Neural cell (in vitro differentiated cells): ENCODE data around the gene PTPRD. TPM values are rescaled to one million over a fixed set of nuclear protein-coding genes. Genes with fewer than 3 reads are reported as not detected.

Experiments
- H2AFZ ChIP-seq: fragments of 200-600, 300-800 bp; sonication (generic), shearing (Covaris generic); 2 replicates; pipeline ENCODE4 v1.6.0; 2014; ENCODE audit warnings: low read depth, mild to moderate bottlenecking, antibody characterized with exemption, low read length, moderate library complexity
- H3F3A ChIP-seq: fragments of 200-600 bp; shearing (Covaris generic); 2 replicates; pipeline ENCODE4 v1.6.1; 2016; ENCODE audit warnings: mild to moderate bottlenecking, moderate library complexity, mixed read lengths, antibody characterized with exemption, low read length; ENCODE audit not compliant: insufficient read depth, poor library complexity, severe bottlenecking
- H3K27ac ChIP-seq: fragments of 200-600, 300-800 bp; sonication (generic), shearing (Covaris generic); 2 replicates; pipeline ENCODE4 v1.5.1; 2014; ENCODE audit warnings: mild to moderate bottlenecking, low read length, moderate library complexity
- H3K27me3 ChIP-seq: fragments of 300-800, 200-600 bp; sonication (generic), shearing (Covaris generic); 2 replicates; pipeline ENCODE4 v1.6.0; 2014; ENCODE audit warnings: mild to moderate bottlenecking, low read depth, low read length, moderate library complexity; ENCODE audit not compliant: insufficient read depth
- H3K36me3 ChIP-seq: fragments of 300-800, 200-600 bp; sonication (generic), shearing (Covaris generic); 2 replicates; pipeline ENCODE4 v1.5.1; 2014; ENCODE audit warnings: mild to moderate bottlenecking, antibody characterized with exemption, low read length, moderate library complexity; ENCODE audit not compliant: insufficient read depth
- H3K4me2 ChIP-seq: fragments of 300-800, 200-600 bp; sonication (generic), shearing (Covaris generic); 2 replicates; pipeline ENCODE4 v1.6.0; 2014; ENCODE audit warnings: mild to moderate bottlenecking, low read length
- H3K4me3 ChIP-seq: fragments of 300-800, 200-600 bp; sonication (generic), shearing (Covaris generic); 2 replicates; pipeline ENCODE4 v1.5.1; 2014; ENCODE audit warnings: mild to moderate bottlenecking, low read length, moderate library complexity
- H3K79me2 ChIP-seq: fragments of 200-600 bp; shearing (Covaris generic); replicated peaks from 2 replicates; pipeline ENCODE4 v1.6.0; 2014; ENCODE audit warnings: mild to moderate bottlenecking, low read length, moderate library complexity; ENCODE audit not compliant: insufficient read depth
- H3K9ac ChIP-seq: fragments of 300-800, 200-600 bp; sonication (generic), shearing (Covaris generic); 2 replicates; pipeline ENCODE4 v1.6.1; 2016; ENCODE audit warnings: mild to moderate bottlenecking, low read length, mixed read lengths
- H3K9me2 ChIP-seq: fragments of 200-600 bp; shearing (Covaris generic); 2 replicates; pipeline ENCODE4 v1.6.1; 2016; ENCODE audit warnings: mild to moderate bottlenecking, low read length, mixed read lengths; ENCODE audit not compliant: insufficient read depth
- H3K9me3 ChIP-seq: fragments of 200-600, 300-800 bp; sonication (generic), shearing (Covaris generic); 2 replicates; pipeline ENCODE4 v1.6.1; 2016; ENCODE audit warnings: mild to moderate bottlenecking, mixed run types, low read length, moderate library complexity, mixed read lengths
- H4K20me1 ChIP-seq: fragments of 200-600 bp; shearing (Covaris generic); 2 replicates; pipeline ENCODE4 v1.6.1; 2016; ENCODE audit warnings: mild to moderate bottlenecking, mixed run types; ENCODE audit not compliant: insufficient read depth
- EP300 ChIP-seq: fragments of 450-650 bp; conservative IDR thresholded peaks from 2 replicates; pipeline ENCODE4 v1.6.1; 2014; ENCODE audit warnings: antibody characterized with exemption, mild to moderate bottlenecking, moderate library complexity; ENCODE audit not compliant: poor library complexity, severe bottlenecking
- EZH2 ChIP-seq: fragments of 200-600, 300-800 bp; shearing (Covaris generic), sonication (generic); IDR thresholded peaks from 2 replicates; pipeline ENCODE4 v1.6.1; 2014; ENCODE audit warnings: antibody characterized with exemption, low read length, borderline replicate concordance, mild to moderate bottlenecking; ENCODE audit not compliant: insufficient read depth, poor library complexity, severe bottlenecking
- MXI1 ChIP-seq: fragments of 450-650 bp; conservative IDR thresholded peaks from 2 replicates; pipeline ENCODE4 v1.6.1; 2014; ENCODE audit warnings: antibody characterized with exemption, mild to moderate bottlenecking; ENCODE audit not compliant: poor library complexity, severe bottlenecking
- POLR2AphosphoS5 ChIP-seq: IDR thresholded peaks from 2 replicates; pipeline ENCODE4 v1.6.1; 2012
- RAD21 ChIP-seq: fragments of 450-650 bp; conservative IDR thresholded peaks from 2 replicates; pipeline ENCODE4 v1.6.1; 2014; ENCODE audit warnings: antibody characterized with exemption, mild to moderate bottlenecking, moderate library complexity
- SMC3 ChIP-seq: fragments of 450-650 bp; conservative IDR thresholded peaks from 2 replicates; pipeline ENCODE4 v1.6.1; 2014; ENCODE audit warnings: antibody characterized with exemption, mild to moderate bottlenecking, moderate library complexity; ENCODE audit not compliant: poor library complexity
- TAF1 ChIP-seq: IDR thresholded peaks from 2 replicates; pipeline ENCODE4 v1.6.1; 2012; ENCODE audit warnings: low read depth
- polyA plus RNA-seq: library from polyadenylated mRNA; depleted of rRNA; stranded (reverse); fragments of >200 nt; gene quantifications from 2 replicates; pipeline ENCODE4 v1.2.3, GENCODE V29; 2014
- TF ChIP-seq, protein P1 (sequence below): fragments of 450-650 bp; IDR thresholded peaks from 2 replicates; pipeline ENCODE4 v1.5.1; 2014; ENCODE audit warnings: antibody characterized with exemption, mild to moderate bottlenecking, moderate library complexity; ENCODE audit not compliant: poor library complexity, severe bottlenecking
- TF ChIP-seq, protein P2 (sequence below): IDR thresholded peaks from 2 replicates; pipeline ENCODE4 v1.6.1; 2012; ENCODE audit warnings: borderline replicate concordance

Gene PTPRD
- polyA plus RNA-seq, 1 donor from 2014 or later, result 143 TPM

DNA sequence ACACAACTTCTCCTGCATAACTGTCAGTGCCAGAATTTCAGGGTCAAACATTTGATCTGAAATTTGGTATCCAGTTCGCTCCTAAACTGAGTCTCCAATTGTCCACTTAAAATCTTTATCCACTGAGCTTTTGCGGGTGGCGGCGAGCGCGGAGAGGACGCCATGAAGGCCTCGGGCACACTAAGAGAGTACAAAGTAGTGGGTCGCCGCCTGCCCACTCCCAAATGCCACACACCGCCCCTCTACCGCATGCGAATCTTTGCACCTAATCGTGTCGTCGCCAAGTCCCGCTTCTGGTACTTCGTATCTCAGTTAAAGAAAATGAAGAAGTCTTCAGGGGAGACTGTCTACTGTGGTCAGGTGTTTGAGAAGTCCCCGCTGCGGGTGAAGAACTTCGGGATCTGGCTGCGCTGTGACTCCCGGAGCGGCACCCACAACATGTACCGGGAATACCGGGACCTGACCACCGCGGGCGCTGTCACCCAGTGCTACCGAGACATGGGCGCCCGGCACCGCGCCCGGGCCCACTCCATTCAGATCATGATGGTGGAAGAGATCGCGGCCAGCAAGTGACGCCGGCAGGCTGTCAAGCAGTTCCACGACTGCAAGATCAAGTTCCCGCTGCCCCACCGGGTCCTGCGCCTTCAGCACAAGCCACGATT is 1899.5 kb downstream of the PTPRD start:
- Histone ChIP-seq H3K9me2 (no peaks in the 10 kb centered on the region), H3K9ac (no peak overlapping the region), H3K79me2 (peaks cover 12% of the 10 kb centered on the region), H3K4me3 (no peak overlapping the region), H3K27ac (no peak overlapping the region), H4K20me1 (no peaks in the 10 kb centered on the region), H3K4me2 (no peak overlapping the region), H3K36me3 (no peaks in the 10 kb centered on the region), H2AFZ (no peak overlapping the region), H3F3A (no peaks in the 10 kb centered on the region), H3K27me3 (no peaks in the 10 kb centered on the region), H3K9me3 (no peaks in the 10 kb centered on the region)
- TF ChIP-seq MXI1 (no peak), TAF1 (no peak), EP300 (no peak), EZH2 (no peak), SMC3 (no peak), RAD21 (no peak), POLR2AphosphoS5 (no peak)
- TF ChIP-seq, protein P1, sequence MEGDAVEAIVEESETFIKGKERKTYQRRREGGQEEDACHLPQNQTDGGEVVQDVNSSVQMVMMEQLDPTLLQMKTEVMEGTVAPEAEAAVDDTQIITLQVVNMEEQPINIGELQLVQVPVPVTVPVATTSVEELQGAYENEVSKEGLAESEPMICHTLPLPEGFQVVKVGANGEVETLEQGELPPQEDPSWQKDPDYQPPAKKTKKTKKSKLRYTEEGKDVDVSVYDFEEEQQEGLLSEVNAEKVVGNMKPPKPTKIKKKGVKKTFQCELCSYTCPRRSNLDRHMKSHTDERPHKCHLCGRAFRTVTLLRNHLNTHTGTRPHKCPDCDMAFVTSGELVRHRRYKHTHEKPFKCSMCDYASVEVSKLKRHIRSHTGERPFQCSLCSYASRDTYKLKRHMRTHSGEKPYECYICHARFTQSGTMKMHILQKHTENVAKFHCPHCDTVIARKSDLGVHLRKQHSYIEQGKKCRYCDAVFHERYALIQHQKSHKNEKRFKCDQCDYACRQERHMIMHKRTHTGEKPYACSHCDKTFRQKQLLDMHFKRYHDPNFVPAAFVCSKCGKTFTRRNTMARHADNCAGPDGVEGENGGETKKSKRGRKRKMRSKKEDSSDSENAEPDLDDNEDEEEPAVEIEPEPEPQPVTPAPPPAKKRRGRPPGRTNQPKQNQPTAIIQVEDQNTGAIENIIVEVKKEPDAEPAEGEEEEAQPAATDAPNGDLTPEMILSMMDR, result no peak
- TF ChIP-seq, protein P2, sequence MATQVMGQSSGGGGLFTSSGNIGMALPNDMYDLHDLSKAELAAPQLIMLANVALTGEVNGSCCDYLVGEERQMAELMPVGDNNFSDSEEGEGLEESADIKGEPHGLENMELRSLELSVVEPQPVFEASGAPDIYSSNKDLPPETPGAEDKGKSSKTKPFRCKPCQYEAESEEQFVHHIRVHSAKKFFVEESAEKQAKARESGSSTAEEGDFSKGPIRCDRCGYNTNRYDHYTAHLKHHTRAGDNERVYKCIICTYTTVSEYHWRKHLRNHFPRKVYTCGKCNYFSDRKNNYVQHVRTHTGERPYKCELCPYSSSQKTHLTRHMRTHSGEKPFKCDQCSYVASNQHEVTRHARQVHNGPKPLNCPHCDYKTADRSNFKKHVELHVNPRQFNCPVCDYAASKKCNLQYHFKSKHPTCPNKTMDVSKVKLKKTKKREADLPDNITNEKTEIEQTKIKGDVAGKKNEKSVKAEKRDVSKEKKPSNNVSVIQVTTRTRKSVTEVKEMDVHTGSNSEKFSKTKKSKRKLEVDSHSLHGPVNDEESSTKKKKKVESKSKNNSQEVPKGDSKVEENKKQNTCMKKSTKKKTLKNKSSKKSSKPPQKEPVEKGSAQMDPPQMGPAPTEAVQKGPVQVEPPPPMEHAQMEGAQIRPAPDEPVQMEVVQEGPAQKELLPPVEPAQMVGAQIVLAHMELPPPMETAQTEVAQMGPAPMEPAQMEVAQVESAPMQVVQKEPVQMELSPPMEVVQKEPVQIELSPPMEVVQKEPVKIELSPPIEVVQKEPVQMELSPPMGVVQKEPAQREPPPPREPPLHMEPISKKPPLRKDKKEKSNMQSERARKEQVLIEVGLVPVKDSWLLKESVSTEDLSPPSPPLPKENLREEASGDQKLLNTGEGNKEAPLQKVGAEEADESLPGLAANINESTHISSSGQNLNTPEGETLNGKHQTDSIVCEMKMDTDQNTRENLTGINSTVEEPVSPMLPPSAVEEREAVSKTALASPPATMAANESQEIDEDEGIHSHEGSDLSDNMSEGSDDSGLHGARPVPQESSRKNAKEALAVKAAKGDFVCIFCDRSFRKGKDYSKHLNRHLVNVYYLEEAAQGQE, result no peak

GRCh38 chr9:8709731-8710130 is 1903.1 kb downstream of the PTPRD start:
- Histone ChIP-seq H3K9me2 (no peaks in the 10 kb centered on the region), H3K79me2 (peaks cover 19% of the 10 kb centered on the region), H3K36me3 (no peaks in the 10 kb centered on the region), H3K9me3 (no peaks in the 10 kb centered on the region), H3F3A (peaks cover 6% of the 10 kb centered on the region), H3K9ac (no peak overlapping the region), H2AFZ (no peak overlapping the region), H3K27me3 (no peaks in the 10 kb centered on the region), H3K4me2 (no peak overlapping the region), H3K27ac (no peak overlapping the region), H4K20me1 (no peaks in the 10 kb centered on the region), H3K4me3 (no peak overlapping the region)
- TF ChIP-seq, protein P1, result no peak
- TF ChIP-seq EZH2, result no peak
- no peak for TF ChIP-seq RAD21
- no peak for TF ChIP-seq TAF1
- no peak for TF ChIP-seq SMC3
- no peak for TF ChIP-seq MXI1
- no peak for TF ChIP-seq EP300
- no peak for TF ChIP-seq POLR2AphosphoS5
- TF ChIP-seq, protein P2, result no peak
